ENCODE results near the gene BCAS1.
A peak's percentile ranks its signal among the peaks of the same experiment; 100 is the strongest.

The BCAS1 gene

GRCh38 chr20:53925651-53926401, 144.6 kb downstream of the BCAS1 start:
- no peak for DNase-seq (ENCODE audit: low spot score)

GRCh38 chr20:53923566-53924369, 146.6 kb downstream of the BCAS1 start:
- DNase-seq (ENCODE audit: low spot score), result no peak

GRCh38 chr20:53922901-53923314, 147.5 kb downstream of the BCAS1 start:
- DNase-seq (ENCODE audit: low spot score), result no peak

GRCh38 chr20:53921443-53921973, 148.9 kb downstream of the BCAS1 start:
- no peak for DNase-seq (ENCODE audit: low spot score)

- no peak for DNase-seq (ENCODE audit: low spot score)
These were observed 149.6 kb downstream of the BCAS1 start for GRCh38 chr20:53920647-53921245.

- DNase-seq (ENCODE audit: low spot score), result no peak
These were observed 150.5 kb downstream of the BCAS1 start for GRCh38 chr20:53919886-53920285.

GRCh38 chr20:53918949-53919361, 151.4 kb downstream of the BCAS1 start:
- DNase-seq (ENCODE audit: low spot score), result peak; percentile 77

GRCh38 chr20:53918020-53918311, 152.4 kb downstream of the BCAS1 start:
- DNase-seq (ENCODE audit: low spot score), result no peak

- no peak for DNase-seq (ENCODE audit: low spot score)
These were observed 153.0 kb downstream of the BCAS1 start for GRCh38 chr20:53917145-53918019.

- no peak for DNase-seq (ENCODE audit: low spot score)
These were observed 154.3 kb downstream of the BCAS1 start for GRCh38 chr20:53916173-53916512.

GRCh38 chr20:53915446-53916172, 154.8 kb downstream of the BCAS1 start:
- peak; percentile 92 for DNase-seq (ENCODE audit: low spot score)

GRCh38 chr20:53914781-53915445, 155.5 kb downstream of the BCAS1 start:
- no peak for DNase-seq (ENCODE audit: low spot score)

- DNase-seq (ENCODE audit: low spot score), result no peak
These were observed 156.2 kb downstream of the BCAS1 start for GRCh38 chr20:53914091-53914780.

GRCh38 chr20:53911301-53911700, 159.1 kb downstream of the BCAS1 start:
- no peak for DNase-seq (ENCODE audit: low spot score)

- DNase-seq (ENCODE audit: low spot score), result no peak
These were observed 159.9 kb downstream of the BCAS1 start for GRCh38 chr20:53910351-53911002.

- DNase-seq (ENCODE audit: low spot score), result no peak
These were observed 162.2 kb downstream of the BCAS1 start for GRCh38 chr20:53907968-53908751.

- no peak for DNase-seq (ENCODE audit: low spot score)
These were observed 164.6 kb downstream of the BCAS1 start for GRCh38 chr20:53905820-53906191.

- DNase-seq (ENCODE audit: low spot score), result no peak
These were observed 165.2 kb downstream of the BCAS1 start for GRCh38 chr20:53905019-53905819.
